Neural progenitor cell (in vitro differentiated cells): ENCODE results near the gene PLEKHA1. TPM values are rescaled to one million over a fixed set of nuclear protein-coding genes. Genes with fewer than 3 reads are reported as not detected.

Experiments used
- DNase-seq: peaks from one replicate; pipeline ENCODE4 v3.0.0-alpha.2; 2016; ENCODE audit warnings: low spot score
- H2AFZ ChIP-seq: fragments of 200-600 bp; sonication (generic); replicated peaks from 2 replicates; pipeline ENCODE4 v1.6.1; 2016; ENCODE audit warnings: antibody characterized with exemption
- H3F3A ChIP-seq: fragments of 200-600 bp; sonication (generic); 2 replicates; pipeline ENCODE4 v1.6.1; 2016; ENCODE audit warnings: antibody characterized with exemption, low read depth
- H3K27ac ChIP-seq: fragments of 200-600 bp; sonication (generic); 2 replicates; pipeline ENCODE4 v1.5.1; 2016; ENCODE audit warnings: mild to moderate bottlenecking
- H3K27me3 ChIP-seq: fragments of 200-600 bp; sonication (generic); 2 replicates; pipeline ENCODE4 v1.6.1; 2016; ENCODE audit warnings: mild to moderate bottlenecking, moderate library complexity
- H3K36me3 ChIP-seq: fragments of 200-600 bp; sonication (generic); 2 replicates; pipeline ENCODE4 v1.5.1; 2016
- H3K4me1 ChIP-seq: fragments of 200-600 bp; sonication (generic); 2 replicates; pipeline ENCODE4 v1.6.1; 2016; ENCODE audit warnings: mixed run types
- H3K4me2 ChIP-seq: fragments of 200-600 bp; sonication (generic); 2 replicates; pipeline ENCODE4 v1.6.1; 2016
- H3K4me3 ChIP-seq: fragments of 200-600 bp; sonication (generic); 2 replicates; pipeline ENCODE4 v1.5.1; 2016
- H3K79me2 ChIP-seq: fragments of 200-600 bp; sonication (generic); 2 replicates; pipeline ENCODE4 v1.6.1; 2016; ENCODE audit warnings: low read depth
- H3K9ac ChIP-seq: fragments of 200-600 bp; sonication (generic); 2 replicates; pipeline ENCODE4 v1.6.1; 2016
- H3K9me3 ChIP-seq: fragments of 200-600 bp; sonication (generic); 2 replicates; pipeline ENCODE4 v1.5.1; 2016; ENCODE audit warnings: low read depth
- H4K20me1 ChIP-seq: fragments of 200-600 bp; sonication (generic); 2 replicates; pipeline ENCODE4 v1.6.1; 2016; ENCODE audit warnings: low read depth
- H3K27ac Mint-ChIP-seq: 3 replicates; pipeline ENCODE4 v1.8.0; 2021; ENCODE audit warnings: mixed read lengths
- H3K27me3 Mint-ChIP-seq: 2 replicates; pipeline ENCODE4 v1.8.0; 2022; ENCODE audit warnings: low read depth, mild to moderate bottlenecking, inconsistent platforms, moderate library complexity, mixed read lengths; ENCODE audit not compliant: insufficient read depth
- H3K36me3 Mint-ChIP-seq: 3 replicates; pipeline ENCODE4 v1.8.0; 2021; ENCODE audit warnings: mixed read lengths
- H3K4me1 Mint-ChIP-seq: 3 replicates; pipeline ENCODE4 v1.8.0; 2021; ENCODE audit warnings: mixed read lengths
- H3K4me3 Mint-ChIP-seq: 3 replicates; pipeline ENCODE4 v1.8.0; 2021; ENCODE audit warnings: mild to moderate bottlenecking, moderate library complexity, mixed read lengths
- H3K9me3 Mint-ChIP-seq: 3 replicates; pipeline ENCODE4 v1.8.0; 2020; ENCODE audit warnings: mixed read lengths
- EZH2 ChIP-seq: fragments of 200-600 bp; sonication (generic); IDR thresholded peaks from 2 replicates; pipeline ENCODE4 v1.6.1; 2017; ENCODE audit warnings: antibody characterized with exemption, mild to moderate bottlenecking, moderate library complexity
- EZH2phosphoT487 ChIP-seq: fragments of 200-600 bp; sonication (generic); IDR thresholded peaks from 2 replicates; pipeline ENCODE4 v1.6.1; 2017; ENCODE audit warnings: antibody characterized with exemption
- total RNA-seq: library from RNA; depleted of rRNA; stranded (reverse); fragments of >200 nt; gene quantifications from 2 replicates; pipeline ENCODE4 v1.2.3, GENCODE V29; 2015; ENCODE audit warnings: low replicate concordance
- TF ChIP-seq, protein P1 (sequence below): fragments of 200-600 bp; sonication (generic); IDR thresholded peaks from 2 replicates; pipeline ENCODE4 v1.5.1; 2017; ENCODE audit warnings: antibody characterized with exemption, mild to moderate bottlenecking

The PLEKHA1 gene
- total RNA-seq, 1 donor from 2014 or later = 79.1 TPM

DNA sequence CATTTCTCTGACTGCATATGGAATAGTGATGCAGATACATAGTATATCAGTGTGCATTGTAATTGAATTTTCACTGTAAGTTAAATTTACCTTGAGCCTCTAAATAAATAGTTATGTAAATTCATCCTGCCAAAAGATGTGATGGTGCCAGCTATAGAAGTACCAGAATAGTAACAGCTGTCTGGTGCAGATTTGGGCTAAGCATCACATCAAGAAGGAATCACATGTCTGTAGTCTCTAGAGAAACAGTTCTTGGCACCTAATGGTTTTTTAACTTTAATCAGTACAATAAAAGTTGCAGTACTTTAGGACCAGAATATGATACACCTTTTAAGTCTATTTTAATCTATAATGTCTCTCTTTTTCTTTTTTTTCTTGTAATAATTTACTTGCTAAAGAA lies 17.4 kb downstream of the PLEKHA1 start:
- Mint-ChIP-seq H3K4me3 (no peak overlapping the region), H3K9me3 (peaks cover 9% of the 10 kb centered on the region), H3K27me3 (no peaks in the 10 kb centered on the region), H3K4me1 (no peaks in the 10 kb centered on the region), H3K36me3 (peaks cover 16% of the 10 kb centered on the region), H3K27ac (no peak overlapping the region)
- Histone ChIP-seq H3K36me3 (no peaks in the 10 kb centered on the region), H3K4me2 (no peak overlapping the region), H3K9me3 (no peaks in the 10 kb centered on the region), H3K27me3 (no peaks in the 10 kb centered on the region), H3K79me2 (peaks cover 59% of the 10 kb centered on the region), H3K4me3 (no peak overlapping the region), H3K27ac (no peak overlapping the region), H3F3A (no peaks in the 10 kb centered on the region), H2AFZ (no peak overlapping the region), H4K20me1 (no peaks in the 10 kb centered on the region), H3K4me1 (peaks cover 4% of the 10 kb centered on the region), H3K9ac (no peak overlapping the region)
- no peak for DNase-seq
- no peak for TF ChIP-seq EZH2phosphoT487
- TF ChIP-seq EZH2 = no peak
- TF ChIP-seq, protein P1, sequence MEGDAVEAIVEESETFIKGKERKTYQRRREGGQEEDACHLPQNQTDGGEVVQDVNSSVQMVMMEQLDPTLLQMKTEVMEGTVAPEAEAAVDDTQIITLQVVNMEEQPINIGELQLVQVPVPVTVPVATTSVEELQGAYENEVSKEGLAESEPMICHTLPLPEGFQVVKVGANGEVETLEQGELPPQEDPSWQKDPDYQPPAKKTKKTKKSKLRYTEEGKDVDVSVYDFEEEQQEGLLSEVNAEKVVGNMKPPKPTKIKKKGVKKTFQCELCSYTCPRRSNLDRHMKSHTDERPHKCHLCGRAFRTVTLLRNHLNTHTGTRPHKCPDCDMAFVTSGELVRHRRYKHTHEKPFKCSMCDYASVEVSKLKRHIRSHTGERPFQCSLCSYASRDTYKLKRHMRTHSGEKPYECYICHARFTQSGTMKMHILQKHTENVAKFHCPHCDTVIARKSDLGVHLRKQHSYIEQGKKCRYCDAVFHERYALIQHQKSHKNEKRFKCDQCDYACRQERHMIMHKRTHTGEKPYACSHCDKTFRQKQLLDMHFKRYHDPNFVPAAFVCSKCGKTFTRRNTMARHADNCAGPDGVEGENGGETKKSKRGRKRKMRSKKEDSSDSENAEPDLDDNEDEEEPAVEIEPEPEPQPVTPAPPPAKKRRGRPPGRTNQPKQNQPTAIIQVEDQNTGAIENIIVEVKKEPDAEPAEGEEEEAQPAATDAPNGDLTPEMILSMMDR = no peak

DNA sequence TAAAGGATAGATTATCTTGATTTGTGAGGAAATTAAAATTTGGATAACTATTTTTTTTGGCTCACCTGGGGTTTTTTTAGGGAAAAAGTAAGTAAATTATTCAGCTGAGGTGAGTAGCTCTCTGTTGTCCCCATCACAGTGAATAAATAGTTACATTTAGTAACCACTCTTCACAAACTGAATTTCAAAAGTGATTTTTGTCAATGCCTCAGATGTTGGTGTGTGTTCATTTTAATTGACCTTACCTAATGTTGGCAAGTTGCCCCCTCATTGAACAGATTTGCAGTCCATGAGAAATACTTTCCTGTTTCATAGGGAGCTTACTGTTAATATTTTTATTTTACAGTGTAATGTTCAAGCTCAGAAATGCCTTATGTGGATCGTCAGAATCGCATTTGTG lies 18.3 kb downstream of the PLEKHA1 start:
- Mint-ChIP-seq H3K36me3 (peaks cover 18% of the 10 kb centered on the region), H3K9me3 (peaks cover 8% of the 10 kb centered on the region), H3K4me3 (no peak overlapping the region), H3K27ac (no peak overlapping the region), H3K27me3 (no peaks in the 10 kb centered on the region), H3K4me1 (no peaks in the 10 kb centered on the region)
- peaks cover 4% of the 10 kb centered on the region for H3K4me1 ChIP-seq
- H3K27ac ChIP-seq = no peak overlapping the region
- no peak for TF ChIP-seq EZH2phosphoT487
- TF ChIP-seq, protein P1 = no peak
- TF ChIP-seq EZH2 = no peak
- DNase-seq = no peak
- no peak overlapping the region for H3K9ac ChIP-seq
- H3K4me2 ChIP-seq = no peak overlapping the region
- peaks cover 50% of the 10 kb centered on the region for H3K79me2 ChIP-seq
- no peak overlapping the region for H2AFZ ChIP-seq
- H3F3A ChIP-seq = no peaks in the 10 kb centered on the region
- peaks cover 3% of the 10 kb centered on the region for H4K20me1 ChIP-seq
- H3K4me3 ChIP-seq = no peak overlapping the region
- H3K27me3 ChIP-seq = no peaks in the 10 kb centered on the region
- no peaks in the 10 kb centered on the region for H3K36me3 ChIP-seq
- H3K9me3 ChIP-seq = no peaks in the 10 kb centered on the region

DNA sequence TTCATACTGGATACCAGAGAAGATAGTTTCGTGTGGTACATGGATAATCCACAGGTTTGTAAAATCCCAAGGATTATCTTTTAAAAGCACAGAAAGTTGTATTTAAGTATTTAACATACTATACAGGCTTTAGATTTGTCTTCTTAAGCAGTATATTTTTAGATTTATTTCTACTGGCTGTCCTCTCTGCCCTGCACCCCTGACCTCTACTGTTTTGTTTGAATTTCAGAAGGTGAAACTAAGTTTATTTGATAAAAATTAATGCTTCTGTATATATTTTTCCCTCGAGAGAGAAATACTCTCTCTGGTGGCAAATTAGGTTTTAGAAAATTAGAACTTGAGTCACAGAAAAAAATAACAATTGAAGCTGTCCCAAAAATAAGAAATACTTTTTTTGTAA lies 18.8 kb downstream of the PLEKHA1 start:
- H3K9me3 Mint-ChIP-seq = peaks cover 4% of the 10 kb centered on the region
- no peak for DNase-seq

More for the DNA sequence above, 18.8 kb downstream of the PLEKHA1 start:
- no peak overlapping the region for H3K9ac ChIP-seq
- no peaks in the 10 kb centered on the region for H3F3A ChIP-seq
- no peaks in the 10 kb centered on the region for H3K27me3 ChIP-seq
- H3K27me3 Mint-ChIP-seq = no peaks in the 10 kb centered on the region
- peaks cover 45% of the 10 kb centered on the region for H3K79me2 ChIP-seq
- H3K4me1 ChIP-seq = peaks cover 4% of the 10 kb centered on the region
- no peaks in the 10 kb centered on the region for H3K4me1 Mint-ChIP-seq
- no peak overlapping the region for H3K4me2 ChIP-seq
- no peak overlapping the region for H2AFZ ChIP-seq
- no peaks in the 10 kb centered on the region for H3K36me3 ChIP-seq
- H3K27ac Mint-ChIP-seq = no peak overlapping the region
- TF ChIP-seq, protein P1 = no peak
- no peak for TF ChIP-seq EZH2phosphoT487
- TF ChIP-seq EZH2 = no peak
- peaks cover 3% of the 10 kb centered on the region for H4K20me1 ChIP-seq
- no peaks in the 10 kb centered on the region for H3K9me3 ChIP-seq
- no peak overlapping the region for H3K4me3 ChIP-seq
- peaks cover 16% of the 10 kb centered on the region for H3K36me3 Mint-ChIP-seq
- no peak overlapping the region for H3K27ac ChIP-seq
- H3K4me3 Mint-ChIP-seq = no peak overlapping the region
